Liver (tissue), 9 donors: ENCODE results near the gene FNTB. TPM values are rescaled to one million over a fixed set of nuclear protein-coding genes. Genes with fewer than 3 reads are reported as not detected.

Experiments
- DNase-seq: peaks from one replicate; pipeline ENCODE4 v3.0.0-alpha.2; 2017; ENCODE audit warnings: low spot score
- H3K27ac ChIP-seq, 2 donors: one replicate each; pipeline ENCODE4 v1.7.0; 2013; ENCODE audit warnings: inconsistent platforms in 2 of 2, low read length in 2 of 2, control low read depth in 1 of 2, low read depth in 1 of 2, mild to moderate bottlenecking in 1 of 2
- H3K27me3 ChIP-seq, 4 donors: one replicate each; pipeline versions ENCODE4 v1.6.1 to v1.7.0; 2013; ENCODE audit warnings: low read length in 3 of 4, inconsistent platforms in 1 of 4, mild to moderate bottlenecking in 1 of 4, moderate library complexity in 1 of 4; ENCODE audit not compliant: control insufficient read depth in 4 of 4, insufficient read depth in 4 of 4
- H3K36me3 ChIP-seq, 4 donors: one replicate each; pipeline versions ENCODE4 v1.6.1 to v1.7.0; 2013; ENCODE audit warnings: low read length in 3 of 4, mild to moderate bottlenecking in 3 of 4, low read depth in 1 of 4, moderate library complexity in 1 of 4; ENCODE audit not compliant: control insufficient read depth in 4 of 4, insufficient read depth in 3 of 4
- H3K4me1 ChIP-seq, 4 donors: one replicate each; pipeline versions ENCODE4 v1.6.1 to v1.7.0; 2013; ENCODE audit warnings: low read length in 3 of 4, mild to moderate bottlenecking in 3 of 4, moderate library complexity in 1 of 4; ENCODE audit not compliant: control insufficient read depth in 4 of 4, insufficient read depth in 4 of 4
- H3K4me3 ChIP-seq, 3 donors: one replicate each; pipeline versions ENCODE4 v1.6.1 to v1.7.0; 2013; ENCODE audit warnings: low read length in 3 of 3, control low read depth in 1 of 3, low read depth in 1 of 3, mild to moderate bottlenecking in 1 of 3
- H3K9ac ChIP-seq, 2 donors: one replicate each; pipeline ENCODE4 v1.7.0; 2013; ENCODE audit warnings: low read length in 2 of 2, mild to moderate bottlenecking in 2 of 2, moderate library complexity in 2 of 2, control low read depth in 1 of 2, low read depth in 1 of 2
- H3K9me3 ChIP-seq, 4 donors: one replicate each; pipeline versions ENCODE4 v1.6.1 to v1.7.0; 2013; ENCODE audit warnings: low read length in 3 of 4; ENCODE audit not compliant: control insufficient read depth in 4 of 4
- ATF3 ChIP-seq: IDR thresholded peaks from 2 replicates; pipeline ENCODE4 v1.6.1; 2016; ENCODE audit warnings: antibody characterized with exemption
- CTCF ChIP-seq: fragments of 150-350 bp; IDR thresholded peaks from 2 replicates; pipeline ENCODE4 v1.5.1; 2017; ENCODE audit warnings: improper control_type of control experiment, low read depth, low read length; ENCODE audit not compliant: missing input control
- EGR1 ChIP-seq, 2 donors: IDR thresholded peaks; 2 replicates each; pipeline ENCODE4 v1.6.1; 2016 to 2018; ENCODE audit warnings: antibody characterized with exemption in 2 of 2, low read depth in 2 of 2
- FOXA1 ChIP-seq: IDR thresholded peaks from 2 replicates; pipeline ENCODE4 v1.6.1; 2016; ENCODE audit warnings: antibody characterized with exemption
- GABPA ChIP-seq, 2 donors: IDR thresholded peaks in 1 of 2; conservative IDR thresholded peaks in 1 of 2; 2 replicates each; pipeline ENCODE4 v1.6.1; 2016; ENCODE audit warnings: antibody characterized with exemption in 2 of 2, mild to moderate bottlenecking in 1 of 2, moderate library complexity in 1 of 2
- HNF4A ChIP-seq, 2 donors: conservative IDR thresholded peaks; 2 replicates each; pipeline ENCODE4 v1.6.1; 2016; ENCODE audit warnings: antibody characterized with exemption in 2 of 2, mild to moderate bottlenecking in 2 of 2
- JUND ChIP-seq, 2 donors: IDR thresholded peaks; 2 replicates each; pipeline ENCODE4 v1.6.1; 2016; ENCODE audit warnings: antibody characterized with exemption in 2 of 2
- REST ChIP-seq: IDR thresholded peaks from 2 replicates; pipeline ENCODE4 v1.6.1; 2016; ENCODE audit warnings: antibody characterized with exemption, mild to moderate bottlenecking
- RXRA ChIP-seq, 2 donors: IDR thresholded peaks; 2 replicates each; pipeline ENCODE4 v1.6.1; 2017 to 2018; ENCODE audit warnings: antibody characterized with exemption in 2 of 2, mild to moderate bottlenecking in 1 of 2
- SP1 ChIP-seq: IDR thresholded peaks from 2 replicates; pipeline ENCODE4 v1.6.1; 2018; ENCODE audit warnings: antibody characterized with exemption, mild to moderate bottlenecking
- TAF1 ChIP-seq: conservative IDR thresholded peaks from 2 replicates; pipeline ENCODE4 v1.6.1; 2016; ENCODE audit warnings: antibody characterized with exemption, mild to moderate bottlenecking
- YY1 ChIP-seq: IDR thresholded peaks from 2 replicates; pipeline ENCODE4 v1.6.1; 2016; ENCODE audit warnings: antibody characterized with exemption, mild to moderate bottlenecking
- ZBTB33 ChIP-seq: IDR thresholded peaks from 2 replicates; pipeline ENCODE4 v1.6.1; 2016; ENCODE audit warnings: antibody characterized with exemption
- WGBS: extraction: QIAGEN DNeasy Blood & Tissue Kit; methylation state at CpG from one replicate; pipeline ENCODE4 v1.1.7; 2013; 5-methylcytosine and 5-hydroxymethylcytosine counted together
- polyA plus RNA-seq, 2 donors: library from polyadenylated mRNA; stranded (reverse) in 1 of 2; unstranded in 1 of 2; fragments of 200-250 nt in 1 of 2; fragments of >200 nt in 1 of 2; fragmentation: Nextera tagmentation in 1 of 2; extraction: Ambion mirVana in 1 of 2; gene quantifications; one replicate each; pipeline versions ENCODE4 v1.2.1 to v1.2.3, GENCODE V29; 2013 to 2015
- total RNA-seq, 2 donors: library from RNA; depleted of rRNA; stranded (reverse); fragments of >200 nt; gene quantifications; one replicate each; pipeline ENCODE4 v1.2.3, GENCODE V29; 2014
- donor health status: healthy.
- donor health status: healthy.
- donor health status: healthy.
- donor health status: healthy.
- donor health status: healthy.

Gene FNTB
- total and polyA plus RNA-seq, 4 donors = 6.3 to 17.2 (median 9.0) TPM

GRCh38 chr14:64979336-64980074 is 7.2 kb upstream of the FNTB start:
- H3K36me3 ChIP-seq = no peaks in the 10 kb centered on the region
- H3K27ac ChIP-seq = no peak overlapping the region
- no peak overlapping the region for H3K9ac ChIP-seq
- DNase-seq = no peak
- peaks cover 0 to 8% (median 4%) of the 10 kb centered on the region in 4 donors for H3K4me1 ChIP-seq
- H3K27me3 ChIP-seq = no peaks in the 10 kb centered on the region
- H3K4me3 ChIP-seq = no peak overlapping the region
- 75% methylated on average over 5 of the region's 5 CpGs for WGBS
- no peak for TF ChIP-seq EGR1 (IDR thresholded peaks at IDR 0.05; ENCODE audit: low read depth in 2 of 2)
- TF ChIP-seq TAF1 = no peak
- TF ChIP-seq REST = no peak
- TF ChIP-seq RXRA (IDR thresholded peaks at IDR 0.05) = no peak
- TF ChIP-seq GABPA (IDR thresholded peaks at IDR 0.05 in 1 of 2, conservative IDR thresholded peaks at IDR 0.05 in 1 of 2) = no peak
- no peak for TF ChIP-seq SP1
- no peak for TF ChIP-seq CTCF
- TF ChIP-seq HNF4A (conservative IDR thresholded peaks at IDR 0.05) = no peak
- no peak for TF ChIP-seq ATF3
- no peak for TF ChIP-seq JUND (IDR thresholded peaks at IDR 0.05)
- TF ChIP-seq YY1 = no peak
- TF ChIP-seq FOXA1 = no peak
- no peak for TF ChIP-seq ZBTB33
- H3K9me3 ChIP-seq = no peaks in the 10 kb centered on the region
